AG10803 (cell line): ENCODE data around the gene NDEL1.

Experiments used
- DNase-seq: peaks from one replicate; pipeline ENCODE4 v3.0.0; 2010; ENCODE audit warnings: low read depth
- H3K4me3 ChIP-seq: 2 replicates; pipeline ENCODE4 v1.5.1; 2011; ENCODE audit warnings: mild to moderate bottlenecking, low read length, control low read depth
- CTCF ChIP-seq: conservative IDR thresholded peaks from 2 replicates; pipeline ENCODE4 v1.5.1; 2011; ENCODE audit warnings: mild to moderate bottlenecking, low read length, control low read depth, inconsistent platforms

NDEL1 gene

GRCh38 chr17:8499171-8499570 is 63.5 kb downstream of the NDEL1 start:
- no peak for TF ChIP-seq CTCF
- DNase-seq = no peak
- H3K4me3 ChIP-seq = no peak overlapping the region

- DNase-seq = no peak
- no peak for TF ChIP-seq CTCF
- H3K4me3 ChIP-seq = no peak overlapping the region
Observed at GRCh38 chr17:8499614-8500013, 63.9 kb downstream of the NDEL1 start.

- no peak for TF ChIP-seq CTCF
- DNase-seq = no peak
- H3K4me3 ChIP-seq = no peak overlapping the region
Observed at GRCh38 chr17:8500609-8501008, 64.9 kb downstream of the NDEL1 start.

GRCh38 chr17:8502126-8502525 is 66.4 kb downstream of the NDEL1 start:
- TF ChIP-seq CTCF = no peak
- no peak overlapping the region for H3K4me3 ChIP-seq
- no peak for DNase-seq

- TF ChIP-seq CTCF = no peak
- no peak overlapping the region for H3K4me3 ChIP-seq
- no peak for DNase-seq
Observed at GRCh38 chr17:8503368-8503767, 67.7 kb downstream of the NDEL1 start.

GRCh38 chr17:8503807-8504206 is 68.1 kb downstream of the NDEL1 start:
- no peak for DNase-seq
- TF ChIP-seq CTCF = no peak
- no peak overlapping the region for H3K4me3 ChIP-seq

- DNase-seq = no peak
- no peak overlapping the region for H3K4me3 ChIP-seq
- TF ChIP-seq CTCF = no peak
Observed at GRCh38 chr17:8504460-8505207, 69.0 kb downstream of the NDEL1 start.
